T-helper 1 cell treated with Interleukin-12 subunit alpha and Interleukin-12 subunit beta and Interleukin-4 antibody, amounts not matched to agents 30 μg/mL and 1 μg/mL, for 36 hours (primary cell): ENCODE measurements around the gene CLDN24.

Source experiments
- H3K27ac Mint-ChIP-seq: one replicate; pipeline ENCODE4 v1.8.0; 2021; ENCODE audit warnings: mild to moderate bottlenecking, mixed read lengths
- H3K27me3 Mint-ChIP-seq: one replicate; pipeline ENCODE4 v1.8.0; 2021; ENCODE audit warnings: low read depth, mixed read lengths
- H3K36me3 Mint-ChIP-seq: one replicate; pipeline ENCODE4 v1.8.0; 2021; ENCODE audit warnings: low read depth, mixed read lengths
- H3K4me1 Mint-ChIP-seq: one replicate; pipeline ENCODE4 v1.8.0; 2021; ENCODE audit warnings: low read depth, mixed read lengths
- H3K4me3 Mint-ChIP-seq: one replicate; pipeline ENCODE4 v1.8.0; 2021; ENCODE audit warnings: mild to moderate bottlenecking, moderate library complexity, mixed read lengths
- H3K9me3 Mint-ChIP-seq: one replicate; pipeline ENCODE4 v1.8.0; 2021; ENCODE audit warnings: mixed read lengths

The CLDN24 gene

GRCh38 chr4:183320211-183321059, 1.8 kb downstream of the CLDN24 start, which contains the start of gene CLDN22:
TSS of gene CLDN22 (minus strand) at chr4:183320276. CDS start at chr4:183320218, 58 bp downstream.
- Mint-ChIP-seq H3K36me3 (no peaks in the 10 kb centered on the region), H3K9me3 (no peaks in the 10 kb centered on the region), H3K27ac (no peak within 1 kb of the TSS), H3K27me3 (peaks cover 4% of the 10 kb centered on the region), H3K4me3 (no peak within 1 kb of the TSS), H3K4me1 (peaks cover 10% of the 10 kb centered on the region)

- Mint-ChIP-seq H3K9me3 (no peaks in the 10 kb centered on the region), H3K4me3 (no peak overlapping the region), H3K4me1 (peaks cover 10% of the 10 kb centered on the region), H3K36me3 (no peaks in the 10 kb centered on the region), H3K27me3 (peaks cover 4% of the 10 kb centered on the region), H3K27ac (no peak overlapping the region)
These were observed 3.6 kb downstream of the CLDN24 start for GRCh38 chr4:183318656-183319055.

GRCh38 chr4:183314806-183315205, 7.4 kb downstream of the CLDN24 start:
- no peak overlapping the region for H3K4me3 Mint-ChIP-seq
- no peaks in the 10 kb centered on the region for H3K4me1 Mint-ChIP-seq

GRCh38 chr4:183314336-183314735, 7.9 kb downstream of the CLDN24 start:
- Mint-ChIP-seq H3K4me1 (no peaks in the 10 kb centered on the region), H3K27ac (no peak overlapping the region), H3K9me3 (no peaks in the 10 kb centered on the region), H3K4me3 (no peak overlapping the region), H3K36me3 (no peaks in the 10 kb centered on the region), H3K27me3 (peaks cover 5% of the 10 kb centered on the region)

More at GRCh38 chr4:183314806-183315205, 7.4 kb downstream of the CLDN24 start:
- no peaks in the 10 kb centered on the region for H3K36me3 Mint-ChIP-seq
- H3K9me3 Mint-ChIP-seq: no peaks in the 10 kb centered on the region
- H3K27ac Mint-ChIP-seq: no peak overlapping the region
- H3K27me3 Mint-ChIP-seq: peaks cover 3% of the 10 kb centered on the region

- no peaks in the 10 kb centered on the region for H3K4me1 Mint-ChIP-seq
- no peak overlapping the region for H3K4me3 Mint-ChIP-seq
- no peaks in the 10 kb centered on the region for H3K9me3 Mint-ChIP-seq
- no peaks in the 10 kb centered on the region for H3K36me3 Mint-ChIP-seq
- no peak overlapping the region for H3K27ac Mint-ChIP-seq
- H3K27me3 Mint-ChIP-seq: peaks cover 5% of the 10 kb centered on the region
These were observed 9.4 kb downstream of the CLDN24 start for GRCh38 chr4:183312841-183313240.

GRCh38 chr4:183306811-183307210, 15.4 kb downstream of the CLDN24 start:
- H3K9me3 Mint-ChIP-seq: no peaks in the 10 kb centered on the region
- H3K4me3 Mint-ChIP-seq: no peak overlapping the region
- peaks cover 5% of the 10 kb centered on the region for H3K27me3 Mint-ChIP-seq
- H3K4me1 Mint-ChIP-seq: no peaks in the 10 kb centered on the region
- no peak overlapping the region for H3K27ac Mint-ChIP-seq
- no peaks in the 10 kb centered on the region for H3K36me3 Mint-ChIP-seq

GRCh38 chr4:183304538-183304937, 17.7 kb downstream of the CLDN24 start:
- Mint-ChIP-seq H3K27ac (no peak overlapping the region), H3K27me3 (no peaks in the 10 kb centered on the region), H3K9me3 (no peaks in the 10 kb centered on the region), H3K4me3 (no peak overlapping the region), H3K36me3 (no peaks in the 10 kb centered on the region), H3K4me1 (no peaks in the 10 kb centered on the region)

GRCh38 chr4:183304067-183304466, 18.2 kb downstream of the CLDN24 start:
- H3K27ac Mint-ChIP-seq: no peak overlapping the region
- no peaks in the 10 kb centered on the region for H3K9me3 Mint-ChIP-seq
- no peaks in the 10 kb centered on the region for H3K4me1 Mint-ChIP-seq

GRCh38 chr4:183303301-183303700, 18.9 kb downstream of the CLDN24 start:
- no peaks in the 10 kb centered on the region for H3K9me3 Mint-ChIP-seq
- no peaks in the 10 kb centered on the region for H3K36me3 Mint-ChIP-seq
- H3K27ac Mint-ChIP-seq: no peak overlapping the region
- H3K4me1 Mint-ChIP-seq: no peaks in the 10 kb centered on the region
- no peak overlapping the region for H3K4me3 Mint-ChIP-seq
- no peaks in the 10 kb centered on the region for H3K27me3 Mint-ChIP-seq

More at GRCh38 chr4:183304067-183304466, 18.2 kb downstream of the CLDN24 start:
- no peaks in the 10 kb centered on the region for H3K27me3 Mint-ChIP-seq
- no peak overlapping the region for H3K4me3 Mint-ChIP-seq
- no peaks in the 10 kb centered on the region for H3K36me3 Mint-ChIP-seq

- H3K36me3 Mint-ChIP-seq: no peaks in the 10 kb centered on the region
- H3K27me3 Mint-ChIP-seq: no peaks in the 10 kb centered on the region
- no peaks in the 10 kb centered on the region for H3K4me1 Mint-ChIP-seq
- H3K4me3 Mint-ChIP-seq: no peak overlapping the region
- no peak overlapping the region for H3K27ac Mint-ChIP-seq
- H3K9me3 Mint-ChIP-seq: no peaks in the 10 kb centered on the region
These were observed 21.6 kb downstream of the CLDN24 start for GRCh38 chr4:183300655-183301054.

GRCh38 chr4:183300070-183300469, 22.2 kb downstream of the CLDN24 start:
- no peaks in the 10 kb centered on the region for H3K36me3 Mint-ChIP-seq
- H3K27me3 Mint-ChIP-seq: no peaks in the 10 kb centered on the region
- no peak overlapping the region for H3K4me3 Mint-ChIP-seq
- H3K9me3 Mint-ChIP-seq: no peaks in the 10 kb centered on the region
- H3K4me1 Mint-ChIP-seq: no peaks in the 10 kb centered on the region
- H3K27ac Mint-ChIP-seq: no peak overlapping the region

- Mint-ChIP-seq H3K9me3 (no peaks in the 10 kb centered on the region), H3K4me1 (no peaks in the 10 kb centered on the region), H3K27me3 (no peaks in the 10 kb centered on the region), H3K27ac (no peak overlapping the region), H3K36me3 (no peaks in the 10 kb centered on the region), H3K4me3 (no peak overlapping the region)
These were observed 22.8 kb downstream of the CLDN24 start for GRCh38 chr4:183299464-183299863.

GRCh38 chr4:183297675-183298074, 24.6 kb downstream of the CLDN24 start:
- Mint-ChIP-seq H3K36me3 (no peaks in the 10 kb centered on the region), H3K4me1 (no peaks in the 10 kb centered on the region), H3K27me3 (no peaks in the 10 kb centered on the region), H3K27ac (no peak overlapping the region), H3K9me3 (no peaks in the 10 kb centered on the region), H3K4me3 (no peak overlapping the region)

- Mint-ChIP-seq H3K4me1 (no peaks in the 10 kb centered on the region), H3K27ac (no peak overlapping the region), H3K36me3 (no peaks in the 10 kb centered on the region), H3K4me3 (no peak overlapping the region), H3K9me3 (no peaks in the 10 kb centered on the region), H3K27me3 (no peaks in the 10 kb centered on the region)
These were observed 26.5 kb downstream of the CLDN24 start for GRCh38 chr4:183295711-183296110.

GRCh38 chr4:183291070-183291469, 31.2 kb downstream of the CLDN24 start:
- H3K36me3 Mint-ChIP-seq: no peaks in the 10 kb centered on the region
- H3K4me1 Mint-ChIP-seq: no peaks in the 10 kb centered on the region
- H3K4me3 Mint-ChIP-seq: no peak overlapping the region
- H3K27me3 Mint-ChIP-seq: no peaks in the 10 kb centered on the region
- H3K9me3 Mint-ChIP-seq: no peaks in the 10 kb centered on the region
- H3K27ac Mint-ChIP-seq: no peak overlapping the region
